ENCODE measurements around the gene RPUSD1.

DNA sequence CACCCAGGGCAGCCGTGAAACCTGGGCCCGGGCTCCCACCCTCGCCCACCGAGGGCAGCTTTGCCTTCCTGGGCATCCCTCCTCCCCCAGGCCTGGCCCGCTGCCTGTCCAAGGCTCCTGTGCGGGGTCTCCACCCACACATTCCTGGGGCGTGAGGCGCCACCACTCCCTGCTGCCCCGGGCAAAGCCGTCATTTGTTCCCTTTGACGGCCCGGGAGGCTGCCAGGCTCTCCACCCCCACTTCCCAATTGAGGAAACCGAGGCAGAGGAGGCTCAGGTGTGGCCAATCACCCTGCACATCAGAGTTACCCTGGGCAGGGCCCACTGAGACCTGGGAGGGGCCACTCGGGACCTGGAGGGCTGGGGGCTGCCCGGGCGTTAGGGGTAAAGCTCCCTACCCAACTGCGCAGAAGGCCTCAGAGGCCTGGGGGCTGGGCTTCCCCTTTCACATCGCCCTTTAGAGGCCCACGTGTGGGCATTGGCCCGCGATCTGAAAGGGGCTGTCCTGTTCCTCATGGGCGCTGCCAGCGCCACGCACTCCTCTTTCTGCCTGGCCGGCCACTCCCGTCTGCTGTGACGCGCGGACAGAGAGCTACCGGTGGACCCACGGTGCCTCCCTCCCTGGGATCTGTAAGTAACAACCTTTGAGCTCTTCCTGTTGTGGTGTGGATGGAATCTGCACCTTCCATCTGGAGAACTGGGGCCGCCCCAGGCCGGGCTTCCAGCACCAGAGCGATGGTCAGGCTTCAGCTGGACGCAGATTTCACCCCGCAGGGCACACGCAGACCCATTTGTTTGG lies 27.4 kb downstream of the RPUSD1 start, which contains the start of gene MSLN:
- no peak for TF ChIP-seq ATF1 (CRISPR knock-in tag; IDR thresholded peaks at IDR 0.05)
- TF ChIP-seq, protein P1, sequence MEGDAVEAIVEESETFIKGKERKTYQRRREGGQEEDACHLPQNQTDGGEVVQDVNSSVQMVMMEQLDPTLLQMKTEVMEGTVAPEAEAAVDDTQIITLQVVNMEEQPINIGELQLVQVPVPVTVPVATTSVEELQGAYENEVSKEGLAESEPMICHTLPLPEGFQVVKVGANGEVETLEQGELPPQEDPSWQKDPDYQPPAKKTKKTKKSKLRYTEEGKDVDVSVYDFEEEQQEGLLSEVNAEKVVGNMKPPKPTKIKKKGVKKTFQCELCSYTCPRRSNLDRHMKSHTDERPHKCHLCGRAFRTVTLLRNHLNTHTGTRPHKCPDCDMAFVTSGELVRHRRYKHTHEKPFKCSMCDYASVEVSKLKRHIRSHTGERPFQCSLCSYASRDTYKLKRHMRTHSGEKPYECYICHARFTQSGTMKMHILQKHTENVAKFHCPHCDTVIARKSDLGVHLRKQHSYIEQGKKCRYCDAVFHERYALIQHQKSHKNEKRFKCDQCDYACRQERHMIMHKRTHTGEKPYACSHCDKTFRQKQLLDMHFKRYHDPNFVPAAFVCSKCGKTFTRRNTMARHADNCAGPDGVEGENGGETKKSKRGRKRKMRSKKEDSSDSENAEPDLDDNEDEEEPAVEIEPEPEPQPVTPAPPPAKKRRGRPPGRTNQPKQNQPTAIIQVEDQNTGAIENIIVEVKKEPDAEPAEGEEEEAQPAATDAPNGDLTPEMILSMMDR (IDR thresholded peaks at IDR 0.05): no peak
- no peak for TF ChIP-seq FOXJ3 (CRISPR knock-in tag; IDR thresholded peaks at IDR 0.05; ENCODE audit: borderline replicate concordance)
- TF ChIP-seq ZNF263 (CRISPR knock-in tag; IDR thresholded peaks at IDR 0.05; ENCODE audit: low read depth): no peak
- TF ChIP-seq, protein P2, sequence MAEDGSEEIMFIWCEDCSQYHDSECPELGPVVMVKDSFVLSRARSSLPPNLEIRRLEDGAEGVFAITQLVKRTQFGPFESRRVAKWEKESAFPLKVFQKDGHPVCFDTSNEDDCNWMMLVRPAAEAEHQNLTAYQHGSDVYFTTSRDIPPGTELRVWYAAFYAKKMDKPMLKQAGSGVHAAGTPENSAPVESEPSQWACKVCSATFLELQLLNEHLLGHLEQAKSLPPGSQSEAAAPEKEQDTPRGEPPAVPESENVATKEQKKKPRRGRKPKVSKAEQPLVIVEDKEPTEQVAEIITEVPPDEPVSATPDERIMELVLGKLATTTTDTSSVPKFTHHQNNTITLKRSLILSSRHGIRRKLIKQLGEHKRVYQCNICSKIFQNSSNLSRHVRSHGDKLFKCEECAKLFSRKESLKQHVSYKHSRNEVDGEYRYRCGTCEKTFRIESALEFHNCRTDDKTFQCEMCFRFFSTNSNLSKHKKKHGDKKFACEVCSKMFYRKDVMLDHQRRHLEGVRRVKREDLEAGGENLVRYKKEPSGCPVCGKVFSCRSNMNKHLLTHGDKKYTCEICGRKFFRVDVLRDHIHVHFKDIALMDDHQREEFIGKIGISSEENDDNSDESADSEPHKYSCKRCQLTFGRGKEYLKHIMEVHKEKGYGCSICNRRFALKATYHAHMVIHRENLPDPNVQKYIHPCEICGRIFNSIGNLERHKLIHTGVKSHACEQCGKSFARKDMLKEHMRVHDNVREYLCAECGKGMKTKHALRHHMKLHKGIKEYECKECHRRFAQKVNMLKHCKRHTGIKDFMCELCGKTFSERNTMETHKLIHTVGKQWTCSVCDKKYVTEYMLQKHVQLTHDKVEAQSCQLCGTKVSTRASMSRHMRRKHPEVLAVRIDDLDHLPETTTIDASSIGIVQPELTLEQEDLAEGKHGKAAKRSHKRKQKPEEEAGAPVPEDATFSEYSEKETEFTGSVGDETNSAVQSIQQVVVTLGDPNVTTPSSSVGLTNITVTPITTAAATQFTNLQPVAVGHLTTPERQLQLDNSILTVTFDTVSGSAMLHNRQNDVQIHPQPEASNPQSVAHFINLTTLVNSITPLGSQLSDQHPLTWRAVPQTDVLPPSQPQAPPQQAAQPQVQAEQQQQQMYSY (CRISPR knock-in tag; IDR thresholded peaks at IDR 0.05): no peak
- TF ChIP-seq NR3C1 (CRISPR knock-in tag; conservative IDR thresholded peaks at IDR 0.05; ENCODE audit: low read depth): no peak
- TF ChIP-seq GRHL2 (CRISPR knock-in tag; IDR thresholded peaks at IDR 0.05; ENCODE audit: insufficient replicate concordance, severe bottlenecking): no peak
- TF ChIP-seq KAT7 (CRISPR knock-in tag; IDR thresholded peaks at IDR 0.05; ENCODE audit: borderline replicate concordance): no peak
- no peak for TF ChIP-seq ZNF121 (CRISPR knock-in tag; IDR thresholded peaks at IDR 0.05)
- TF ChIP-seq NR2C2 (CRISPR knock-in tag; IDR thresholded peaks at IDR 0.05): no peak
- TF ChIP-seq, protein P3, sequence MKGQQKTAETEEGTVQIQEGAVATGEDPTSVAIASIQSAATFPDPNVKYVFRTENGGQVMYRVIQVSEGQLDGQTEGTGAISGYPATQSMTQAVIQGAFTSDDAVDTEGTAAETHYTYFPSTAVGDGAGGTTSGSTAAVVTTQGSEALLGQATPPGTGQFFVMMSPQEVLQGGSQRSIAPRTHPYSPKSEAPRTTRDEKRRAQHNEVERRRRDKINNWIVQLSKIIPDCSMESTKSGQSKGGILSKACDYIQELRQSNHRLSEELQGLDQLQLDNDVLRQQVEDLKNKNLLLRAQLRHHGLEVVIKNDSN (CRISPR knock-in tag; IDR thresholded peaks at IDR 0.05): no peak
- no peak for TF ChIP-seq ZNF423 (CRISPR knock-in tag; IDR thresholded peaks at IDR 0.05)
- TF ChIP-seq FOXK1 (CRISPR knock-in tag; IDR thresholded peaks at IDR 0.05): no peak
